ENCODE data around the gene SFR1. TPM values are rescaled to one million over a fixed set of nuclear protein-coding genes. Genes with fewer than 3 reads are reported as not detected.

SFR1 gene
- total RNA-seq: 4.4 TPM

GRCh38 chr10:104121485-104122224, at the start of gene SFR1:
Gene SFR1 (plus strand): TSS chr10:104122171. CDS start chr10:104122184, 13 bp downstream.
- intact Hi-C loops (cut with DNase I): no loop called here
- H3K27me3 ChIP-seq: no peaks in the 10 kb centered on the region
- TF ChIP-seq POLR2A (IDR thresholded peaks at IDR 0.05): peak; percentile 8 to 64
- peak; percentile 25 to 58 (median 50) for TF ChIP-seq CTCF (IDR thresholded peaks at IDR 0.05)
- peak; percentile 83 to 96 for TF ChIP-seq POLR2AphosphoS5 (IDR thresholded peaks at IDR 0.05; ENCODE audit: insufficient read depth in 1 of 2, low read depth in 1 of 2)
- peak within 1 kb of the TSS; percentile 99 for H3K27ac ChIP-seq
- DNase-seq (ENCODE audit: extremely low spot score in 2 of 2): peak; percentile 98
- no peaks in the 10 kb centered on the region for H3K36me3 ChIP-seq
- peaks cover 23% of the 10 kb centered on the region for H3K4me1 ChIP-seq
- peak within 1 kb of the TSS; percentile 70 to 84 for H3K4me3 ChIP-seq
- H3K9me3 ChIP-seq: no peaks in the 10 kb centered on the region

GRCh38 chr10:104072786-104073185, 49.2 kb upstream of the SFR1 start:
- no peaks in the 10 kb centered on the region for H3K4me1 ChIP-seq
- no peak overlapping the region for H3K4me3 ChIP-seq
- DNase-seq (ENCODE audit: extremely low spot score in 2 of 2): peak; percentile 20 to 34
- H3K27me3 ChIP-seq: no peaks in the 10 kb centered on the region
- TF ChIP-seq POLR2AphosphoS5 (IDR thresholded peaks at IDR 0.05; ENCODE audit: insufficient read depth in 1 of 2, low read depth in 1 of 2) (no peak), POLR2A (IDR thresholded peaks at IDR 0.05) (no peak), CTCF (IDR thresholded peaks at IDR 0.05) (no peak)
- intact Hi-C loops (cut with DNase I): no loop called here
- H3K36me3 ChIP-seq: no peaks in the 10 kb centered on the region
- no peak overlapping the region for H3K27ac ChIP-seq
- H3K9me3 ChIP-seq: no peaks in the 10 kb centered on the region

GRCh38 chr10:104074505-104074904, 47.5 kb upstream of the SFR1 start:
- DNase-seq (ENCODE audit: extremely low spot score in 2 of 2): peak in 1 of 2 donors; percentile 61
- Histone ChIP-seq H3K9me3 (no peaks in the 10 kb centered on the region), H3K4me1 (no peaks in the 10 kb centered on the region), H3K27ac (no peak overlapping the region), H3K4me3 (no peak overlapping the region), H3K27me3 (no peaks in the 10 kb centered on the region), H3K36me3 (no peaks in the 10 kb centered on the region)
- TF ChIP-seq POLR2A (IDR thresholded peaks at IDR 0.05): no peak
- no peak for TF ChIP-seq POLR2AphosphoS5 (IDR thresholded peaks at IDR 0.05; ENCODE audit: insufficient read depth in 1 of 2, low read depth in 1 of 2)
- TF ChIP-seq CTCF (IDR thresholded peaks at IDR 0.05): no peak
- intact Hi-C loops (cut with DNase I): no loop called here

- Histone ChIP-seq H3K36me3 (no peaks in the 10 kb centered on the region), H3K4me1 (no peaks in the 10 kb centered on the region), H3K27me3 (no peaks in the 10 kb centered on the region), H3K4me3 (no peak overlapping the region), H3K27ac (no peak overlapping the region), H3K9me3 (no peaks in the 10 kb centered on the region)
- intact Hi-C loops (cut with DNase I): no loop called here
- TF ChIP-seq POLR2A (IDR thresholded peaks at IDR 0.05) (no peak), POLR2AphosphoS5 (IDR thresholded peaks at IDR 0.05; ENCODE audit: insufficient read depth in 1 of 2, low read depth in 1 of 2) (no peak), CTCF (IDR thresholded peaks at IDR 0.05) (no peak)
- no peak for DNase-seq (ENCODE audit: extremely low spot score in 2 of 2)
Measured at GRCh38 chr10:104076743-104077160, 45.2 kb upstream of the SFR1 start.

- intact Hi-C loops (cut with DNase I): no loop called here
- DNase-seq (ENCODE audit: extremely low spot score in 2 of 2): peak in 1 of 2 donors; percentile 34
- Histone ChIP-seq H3K36me3 (no peaks in the 10 kb centered on the region), H3K27ac (no peak overlapping the region), H3K4me1 (no peaks in the 10 kb centered on the region), H3K9me3 (no peaks in the 10 kb centered on the region), H3K27me3 (no peaks in the 10 kb centered on the region), H3K4me3 (no peak overlapping the region)
- TF ChIP-seq CTCF (IDR thresholded peaks at IDR 0.05) (no peak), POLR2AphosphoS5 (IDR thresholded peaks at IDR 0.05; ENCODE audit: insufficient read depth in 1 of 2, low read depth in 1 of 2) (no peak), POLR2A (IDR thresholded peaks at IDR 0.05) (no peak)
Measured at GRCh38 chr10:104077247-104077646, 44.7 kb upstream of the SFR1 start.

Measured in vagina (tissue), 2 donors.